Left ventricle myocardium superior (tissue), 1 donor: ENCODE results near the gene EHMT2. TPM values are rescaled to one million over a fixed set of nuclear protein-coding genes. Genes with fewer than 3 reads are reported as not detected.
A peak's percentile ranks its signal among the peaks of the same experiment; 100 is the strongest.

ENCODE experiments used
- ATAC-seq: fragments of 200-7000 bp; cut with Tn5 transposase; one replicate; pipeline ENCODE4 v1.9.1; 2020; ENCODE audit warnings: mild to moderate bottlenecking, moderate library complexity
- DNase-seq: peaks from one replicate; pipeline ENCODE4 v3.0.0-alpha.2; 2020
- intact Hi-C: fragments of 100-400 bp; cut with micrococcal nuclease; formaldehyde crosslinking; loops from one replicate; pipeline ENCODE4 v1.11.0; 2022
- total RNA-seq: library from RNA; stranded (reverse); fragmentation: NEBNext Ultra II Directional; extraction: Animal tissue kit (Norgen Biotek cat#: 25700); gene quantifications from one replicate; pipeline ENCODE4 v1.2.1, GENCODE V29; 2021
- donor health status: DM: no; HTN: yes; CAD: no; lungs with severe emphysema.

EHMT2 gene
- total RNA-seq, 1 donor from 2014 or later = 17.1 TPM

- intact Hi-C loops = no loop called here
- ATAC-seq (no peak), DNase-seq (no peak)
Measured at GRCh38 chr6:31896856-31897611, 464 bp downstream of the EHMT2 start.

GRCh38 chr6:31896493-31896855 is 1.0 kb downstream of the EHMT2 start:
- no peak for ATAC-seq
- no peak for DNase-seq
- intact Hi-C loops = no loop called here

- ATAC-seq (no peak), DNase-seq (no peak)
- intact Hi-C loops = no loop called here
Measured at GRCh38 chr6:31892821-31893220, 4.7 kb downstream of the EHMT2 start.

- ATAC-seq (no peak), DNase-seq (no peak)
- intact Hi-C loops = no loop called here
Measured at GRCh38 chr6:31889331-31889972, 8.0 kb downstream of the EHMT2 start.

GRCh38 chr6:31888276-31889258 is 8.9 kb downstream of the EHMT2 start:
- ATAC-seq = peak; percentile 34
- DNase-seq = peak; percentile 64
- intact Hi-C loops = no loop called here

- ATAC-seq (no peak), DNase-seq (no peak)
- intact Hi-C loops = no loop called here
Measured at GRCh38 chr6:31887173-31888007, 10.1 kb downstream of the EHMT2 start.

- intact Hi-C loops = no loop called here
- ATAC-seq = no peak
Measured at GRCh38 chr6:31886541-31886991, 10.9 kb downstream of the EHMT2 start.

GRCh38 chr6:31884528-31885035 is 12.9 kb downstream of the EHMT2 start:
- DNase-seq = no peak
- ATAC-seq = no peak
- intact Hi-C loops = no loop called here

More at GRCh38 chr6:31886541-31886991, 10.9 kb downstream of the EHMT2 start:
- no peak for DNase-seq

DNA sequence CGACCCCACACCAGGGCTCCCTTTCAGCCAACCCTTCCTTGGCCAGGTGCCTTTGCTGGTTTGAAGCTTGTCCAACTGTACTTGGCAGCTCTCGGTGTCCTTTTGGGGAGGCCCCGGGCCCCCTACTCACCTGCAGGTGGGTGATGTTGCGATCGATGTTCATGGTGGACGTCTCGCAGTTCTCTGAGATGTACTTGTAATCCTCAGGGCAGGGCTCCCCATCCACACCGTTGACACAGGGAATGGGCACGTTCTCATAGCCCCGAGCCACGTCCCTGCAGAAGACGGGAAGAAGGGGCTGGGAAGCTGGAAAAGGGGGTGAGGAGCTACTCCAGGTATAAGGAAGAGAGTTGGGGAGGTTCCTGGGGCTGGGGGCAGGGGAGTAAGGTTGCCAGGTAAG is 13.8 kb downstream of the EHMT2 start:
- ATAC-seq = no peak
- intact Hi-C loops = no loop called here
- no peak for DNase-seq

DNA sequence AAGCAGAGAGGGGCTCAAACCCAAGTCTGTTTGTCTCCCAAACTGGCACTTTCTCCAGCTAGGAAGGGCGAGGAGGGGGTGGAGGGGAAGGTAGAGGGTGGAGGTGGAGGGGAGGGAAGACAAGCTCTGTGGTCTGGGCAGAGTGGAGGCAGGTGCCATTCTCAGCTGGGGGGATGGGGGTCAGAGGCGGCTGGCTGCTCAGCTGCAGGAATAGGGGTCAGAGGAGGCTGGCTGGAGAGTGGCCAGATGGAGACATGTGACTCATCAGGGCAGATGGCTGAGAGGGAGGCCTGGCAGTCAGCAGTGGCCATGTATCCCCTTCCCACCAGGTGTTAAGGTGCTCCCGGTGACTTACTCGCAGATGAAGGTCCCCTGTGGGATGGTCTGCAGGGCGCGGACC is 15.2 kb downstream of the EHMT2 start:
- DNase-seq (no peak), ATAC-seq (no peak)
- intact Hi-C loops = no loop called here

DNA sequence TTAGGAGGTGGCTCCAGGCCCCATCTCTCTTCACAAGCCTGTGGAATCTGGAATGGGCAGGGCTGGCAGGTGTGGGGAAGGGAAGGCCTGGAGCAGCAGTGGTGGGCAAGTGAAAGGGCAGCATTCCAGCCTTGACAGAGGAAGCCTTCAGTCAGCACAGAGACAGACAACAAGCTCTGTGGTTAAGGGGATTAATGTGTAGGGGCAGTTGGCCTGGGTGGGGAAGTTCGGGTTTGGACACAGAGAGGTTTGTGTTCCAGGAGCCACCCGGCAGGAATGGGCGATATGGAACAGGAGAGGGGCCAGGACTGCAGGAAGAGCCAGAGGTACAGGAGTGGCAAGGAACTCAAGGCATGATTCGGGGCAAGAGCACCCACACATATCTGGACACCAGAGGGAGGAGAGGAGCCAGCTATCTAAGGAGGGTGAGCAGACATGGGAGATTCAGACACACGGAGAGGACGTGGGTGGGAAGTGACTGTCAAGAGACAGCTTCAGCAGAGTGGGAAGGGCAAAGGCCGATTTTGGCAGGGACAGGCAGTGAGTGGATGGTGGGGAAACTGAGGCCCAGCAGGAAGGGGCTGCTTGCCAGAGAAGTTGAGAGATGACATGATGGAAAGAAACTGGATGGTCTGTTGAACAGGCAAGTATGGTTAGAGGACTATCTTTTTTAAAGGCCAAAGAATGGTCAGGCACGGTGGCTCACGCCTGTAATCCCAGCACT is 16.2 kb downstream of the EHMT2 start:
- DNase-seq = no peak
- intact Hi-C loops = no loop called here

DNA sequence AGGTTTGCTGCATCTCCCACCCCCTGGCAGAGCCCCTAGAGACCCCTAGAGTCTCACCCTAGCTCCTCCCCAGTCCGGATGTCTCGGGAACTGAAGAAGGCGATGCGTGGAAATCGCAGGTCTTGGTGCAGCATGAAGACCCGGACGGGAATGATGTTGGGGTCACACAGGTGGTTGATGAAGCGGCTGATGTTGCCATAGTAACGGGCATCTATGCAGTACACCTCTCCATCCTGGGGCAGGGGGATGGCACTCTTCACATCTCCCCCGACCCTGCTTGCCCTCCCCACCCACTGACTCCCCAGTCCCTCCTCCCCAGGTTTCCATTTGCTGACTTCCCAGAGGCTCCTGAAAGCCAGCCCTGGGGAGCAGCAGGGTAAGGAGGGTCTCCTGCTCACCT is 16.9 kb downstream of the EHMT2 start:
- no peak for DNase-seq
- intact Hi-C loops = no loop called here
- ATAC-seq = no peak

More for the DNA sequence above, 16.2 kb downstream of the EHMT2 start:
- no peak for ATAC-seq

GRCh38 chr6:31879901-31880300 is 17.6 kb downstream of the EHMT2 start:
- intact Hi-C loops = no loop called here
- ATAC-seq = no peak
- DNase-seq = no peak

GRCh38 chr6:31879143-31879542 is 18.4 kb downstream of the EHMT2 start:
- no peak for ATAC-seq
- intact Hi-C loops = no loop called here

GRCh38 chr6:31878726-31879125 is 18.8 kb downstream of the EHMT2 start, which contains the start of gene SLC44A4:
Gene SLC44A4, minus strand, starts transcription at chr6:31878997. Its CDS starts 17 bp downstream, at chr6:31878980.
- intact Hi-C loops = no loop called here
- ATAC-seq = no peak
- no peak for DNase-seq

More at GRCh38 chr6:31879143-31879542, 18.4 kb downstream of the EHMT2 start:
- no peak for DNase-seq

- DNase-seq = no peak
- intact Hi-C loops = no loop called here
- ATAC-seq = no peak
Measured at GRCh38 chr6:31878222-31878621, 19.3 kb downstream of the EHMT2 start.

DNA sequence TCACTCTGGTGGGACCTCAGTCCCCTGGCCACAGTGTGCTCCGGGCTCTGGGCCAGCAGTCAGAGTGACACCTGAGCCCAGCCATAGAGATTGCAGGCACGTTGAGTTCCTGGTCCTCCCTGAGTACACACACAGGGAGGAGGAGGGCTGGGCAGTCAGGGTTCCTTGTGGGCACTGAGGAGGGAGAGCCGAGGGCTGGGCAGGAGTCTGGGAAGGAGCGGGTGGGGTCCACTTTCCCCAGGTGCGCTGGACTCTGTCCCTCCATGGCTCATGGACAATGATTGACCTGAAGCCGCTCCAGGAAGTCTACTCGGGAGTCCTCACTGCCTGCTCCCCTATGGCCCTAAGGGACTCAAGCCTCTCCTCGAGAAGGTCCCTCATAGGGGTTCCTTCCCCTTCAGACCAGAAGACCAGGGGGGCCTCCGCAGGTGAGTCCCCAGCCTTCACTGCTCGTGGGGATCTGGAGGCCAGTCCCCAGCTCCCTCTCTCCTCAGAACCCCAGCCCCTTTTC is 19.8 kb downstream of the EHMT2 start:
- DNase-seq = no peak
- ATAC-seq = no peak

More for the DNA sequence above, 19.8 kb downstream of the EHMT2 start:
- intact Hi-C loops = no loop called here
